Keratinocyte (primary cell): ENCODE data around the gene RBCK1.

Experiments
- EZH2 ChIP-seq: IDR thresholded peaks from one replicate; pipeline ENCODE4 v1.6.1; 2012; ENCODE audit warnings: inconsistent platforms, mild to moderate bottlenecking, low read length, moderate library complexity
- TF ChIP-seq, protein P1 (sequence below), 3 experiments: IDR thresholded peaks in 1 of 3; conservative IDR thresholded peaks in 1 of 3; optimal IDR thresholded peaks in 1 of 3; 2 replicates in 2 of 3; 3 replicates in 1 of 3; pipeline versions ENCODE3 to v1.5.1; 2011; ENCODE audit warnings: low read length in 3 of 3, mild to moderate bottlenecking in 3 of 3, moderate library complexity in 2 of 3, control low read depth in 1 of 3, inconsistent platforms in 1 of 3; ENCODE audit not compliant: insufficient read depth in 2 of 3; ENCODE audit errors: extremely low read depth in 1 of 3

DNA sequence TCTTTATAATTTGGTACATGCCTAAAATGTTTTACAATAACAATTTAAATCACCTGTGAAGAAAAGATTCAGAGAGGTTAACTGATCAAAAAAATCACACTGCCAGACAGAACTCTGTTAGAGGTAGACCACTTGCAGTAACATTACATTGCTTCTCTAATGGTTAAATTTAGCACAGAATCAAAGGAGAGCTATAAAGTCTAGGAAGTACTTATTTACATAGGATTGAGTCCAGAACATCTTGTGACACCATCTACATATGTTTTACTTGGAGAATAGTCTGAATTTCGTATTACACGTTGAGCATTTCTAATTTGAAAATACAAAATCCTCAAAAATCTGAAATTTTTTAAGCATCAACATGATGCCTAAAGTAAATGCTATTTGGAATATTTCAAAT lies 71.4 kb downstream of the RBCK1 start:
- no peak for TF ChIP-seq EZH2
- TF ChIP-seq, protein P1, sequence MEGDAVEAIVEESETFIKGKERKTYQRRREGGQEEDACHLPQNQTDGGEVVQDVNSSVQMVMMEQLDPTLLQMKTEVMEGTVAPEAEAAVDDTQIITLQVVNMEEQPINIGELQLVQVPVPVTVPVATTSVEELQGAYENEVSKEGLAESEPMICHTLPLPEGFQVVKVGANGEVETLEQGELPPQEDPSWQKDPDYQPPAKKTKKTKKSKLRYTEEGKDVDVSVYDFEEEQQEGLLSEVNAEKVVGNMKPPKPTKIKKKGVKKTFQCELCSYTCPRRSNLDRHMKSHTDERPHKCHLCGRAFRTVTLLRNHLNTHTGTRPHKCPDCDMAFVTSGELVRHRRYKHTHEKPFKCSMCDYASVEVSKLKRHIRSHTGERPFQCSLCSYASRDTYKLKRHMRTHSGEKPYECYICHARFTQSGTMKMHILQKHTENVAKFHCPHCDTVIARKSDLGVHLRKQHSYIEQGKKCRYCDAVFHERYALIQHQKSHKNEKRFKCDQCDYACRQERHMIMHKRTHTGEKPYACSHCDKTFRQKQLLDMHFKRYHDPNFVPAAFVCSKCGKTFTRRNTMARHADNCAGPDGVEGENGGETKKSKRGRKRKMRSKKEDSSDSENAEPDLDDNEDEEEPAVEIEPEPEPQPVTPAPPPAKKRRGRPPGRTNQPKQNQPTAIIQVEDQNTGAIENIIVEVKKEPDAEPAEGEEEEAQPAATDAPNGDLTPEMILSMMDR (optimal IDR thresholded peaks at IDR 0.05 in 1 of 3, IDR thresholded peaks at IDR 0.05 in 1 of 3, conservative IDR thresholded peaks at IDR 0.05 in 1 of 3; ENCODE audit: extremely low read depth in 1 of 3, insufficient read depth in 2 of 3, low read length in 3 of 3) = no peak
